GM18861 (cell line): ENCODE data around the gene FANCG.
A peak's percentile ranks its signal among the peaks of the same experiment; 100 is the strongest.

Source experiments
- ATAC-seq: cut with Tn5 transposase; IDR thresholded peaks from one replicate; pipeline ENCODE4 v1.9.1; 2021; ENCODE audit not compliant: unreplicated experiment

Gene FANCG

GRCh38 chr9:35079426-35080341 is at the start of gene FANCG:
FANCG (minus strand) TSS chr9:35079942; CDS start chr9:35079524, 418 bp downstream.
- ATAC-seq = peak; percentile 85

DNA sequence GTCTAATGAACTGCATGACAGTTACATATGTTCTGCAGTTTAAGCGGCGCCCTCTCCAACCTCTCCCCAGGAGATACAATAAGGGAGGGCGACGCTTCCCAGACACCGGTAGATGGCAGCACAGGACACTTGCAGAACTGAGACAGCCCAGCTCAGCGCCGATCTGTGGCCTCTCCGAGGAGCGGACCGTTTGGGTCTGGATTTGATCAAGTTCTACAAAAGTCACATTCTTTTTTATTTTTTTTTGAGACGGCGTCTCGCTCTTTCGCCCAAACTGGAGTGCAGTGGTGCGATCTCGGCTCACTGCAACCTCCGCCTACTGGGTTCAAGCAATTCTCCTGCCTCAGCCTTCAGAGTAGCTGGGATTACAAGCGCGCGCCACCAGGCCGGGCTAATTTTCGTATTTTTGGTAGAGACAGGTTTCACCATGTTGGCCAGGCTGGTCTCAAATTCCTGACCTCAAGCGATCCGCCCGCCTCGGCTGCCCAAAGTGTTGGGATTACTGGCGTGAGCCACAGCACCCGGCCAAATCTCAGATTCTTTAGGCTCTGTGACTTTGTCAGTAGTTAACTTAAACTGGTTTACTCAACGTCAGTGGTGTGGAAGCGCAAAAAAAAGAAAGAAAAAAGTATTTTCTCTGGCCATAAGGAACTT is 37.3 kb upstream of the FANCG start:
- peak; percentile 41 for ATAC-seq

- ATAC-seq = no peak
Measured at GRCh38 chr9:35116539-35116897, 36.8 kb upstream of the FANCG start.

DNA sequence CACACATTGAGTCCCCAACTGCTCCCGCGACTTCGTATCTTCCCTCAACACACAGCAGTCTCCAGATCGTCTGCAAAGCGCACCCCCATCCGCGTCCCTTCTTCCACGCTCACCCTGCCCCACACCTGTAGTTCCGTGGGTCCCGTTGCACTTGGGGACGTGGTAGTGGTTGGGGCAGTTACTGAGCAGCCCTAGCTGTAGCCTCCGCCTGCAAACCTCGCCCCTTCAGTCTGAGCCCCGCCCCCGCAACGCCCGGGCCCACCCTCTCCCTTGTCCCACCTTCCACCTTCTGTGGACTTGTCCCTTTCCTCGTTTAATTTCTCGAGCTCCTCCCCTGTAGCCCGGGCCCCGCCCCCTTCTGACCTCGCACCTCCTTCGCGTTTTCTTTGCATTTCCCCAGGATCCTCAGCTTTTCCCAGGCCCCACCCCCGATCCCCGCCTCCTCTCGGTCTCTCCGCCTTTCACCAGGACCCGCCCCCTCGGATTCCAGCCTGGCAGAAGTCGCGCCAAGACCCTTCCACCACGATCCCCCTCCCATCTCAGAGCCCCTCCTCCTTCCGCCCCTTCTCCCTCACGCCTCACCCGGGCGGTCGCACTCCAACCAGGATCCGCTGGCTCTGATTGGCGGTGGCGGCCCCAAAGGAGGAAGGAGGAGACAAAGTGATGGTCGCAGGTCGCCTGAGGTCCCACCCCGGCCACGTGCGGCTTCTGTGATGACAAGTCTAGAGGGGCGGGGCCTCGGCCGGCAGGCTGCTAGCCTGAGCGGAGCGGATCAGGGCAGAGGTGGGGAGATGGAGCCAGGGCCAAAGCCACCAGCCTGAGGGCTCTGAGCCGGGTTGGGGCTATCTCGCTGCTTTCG is 36.2 kb upstream of the FANCG start, which contains the start of gene ATOSB:
Gene ATOSB, minus strand, starts transcription at position 183 of the 859 bp plus-strand sequence. CDS start 7,588 bp downstream, outside the sequence.
- peak; percentile 49 for ATAC-seq

- ATAC-seq = no peak
Measured at GRCh38 chr9:35114840-35115628, 35.3 kb upstream of the FANCG start.

GRCh38 chr9:35114113-35114839 is 34.5 kb upstream of the FANCG start:
- no peak for ATAC-seq

GRCh38 chr9:35112257-35113020 is 32.7 kb upstream of the FANCG start:
- no peak for ATAC-seq

- ATAC-seq = peak; percentile 63
Measured at GRCh38 chr9:35111001-35111933, 31.5 kb upstream of the FANCG start.

GRCh38 chr9:35110327-35110761 is 30.6 kb upstream of the FANCG start:
- no peak for ATAC-seq

- no peak for ATAC-seq
Measured at GRCh38 chr9:35108946-35109575, 29.3 kb upstream of the FANCG start.

- no peak for ATAC-seq
Measured at GRCh38 chr9:35108461-35108860, 28.7 kb upstream of the FANCG start.

DNA sequence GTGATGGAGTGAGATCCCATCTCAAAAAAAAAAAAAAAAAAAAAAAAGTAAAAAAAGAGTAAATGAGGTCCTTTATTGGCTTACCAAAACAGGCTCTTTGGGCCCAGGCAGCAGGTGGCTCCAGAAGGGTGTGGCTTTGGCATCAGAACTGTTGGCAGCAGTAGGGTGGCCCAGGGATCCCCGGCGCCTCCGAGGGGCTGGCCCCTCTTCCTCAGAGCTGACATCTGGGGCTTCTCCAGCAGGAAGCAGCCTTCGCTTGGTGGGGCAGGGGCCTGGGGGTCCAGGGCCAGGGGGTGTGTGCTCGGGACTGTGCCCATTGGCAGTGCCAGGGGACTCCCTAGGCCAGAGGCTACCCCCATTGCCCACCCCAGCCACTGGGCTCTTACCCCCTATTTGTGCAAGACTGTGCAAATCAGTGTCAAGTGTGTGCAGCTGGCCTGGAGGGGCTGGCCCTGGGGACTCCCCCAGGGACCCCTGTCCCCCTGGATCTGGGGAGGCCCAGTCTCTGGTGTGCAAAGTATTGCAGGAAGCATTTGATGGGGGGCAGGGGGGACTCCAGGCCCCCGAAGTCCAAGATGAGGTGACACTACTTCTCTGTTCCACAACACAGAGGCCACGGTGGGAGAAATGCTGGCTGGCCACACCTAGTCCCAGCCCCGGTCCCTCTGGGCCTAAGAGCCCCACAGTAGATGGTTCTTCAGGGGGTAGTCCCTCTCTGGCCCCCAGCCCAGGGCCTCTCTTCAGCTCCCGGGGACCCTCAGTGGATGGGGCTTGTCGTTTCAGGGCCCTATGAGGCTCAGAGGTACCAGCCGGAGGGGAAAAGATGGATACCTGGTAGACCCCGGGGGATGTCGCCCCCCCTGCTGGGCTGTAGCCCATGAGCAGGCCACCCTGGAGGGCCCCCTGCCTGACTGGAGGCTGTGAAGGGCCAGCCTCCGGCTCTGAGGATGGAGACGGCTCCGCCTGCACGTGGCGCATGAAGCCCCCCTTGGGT is 27.9 kb upstream of the FANCG start:
- ATAC-seq = no peak

- no peak for ATAC-seq
Measured at GRCh38 chr9:35106343-35106730, 26.6 kb upstream of the FANCG start.

- ATAC-seq = no peak
Measured at GRCh38 chr9:35105571-35106342, 26.0 kb upstream of the FANCG start.

DNA sequence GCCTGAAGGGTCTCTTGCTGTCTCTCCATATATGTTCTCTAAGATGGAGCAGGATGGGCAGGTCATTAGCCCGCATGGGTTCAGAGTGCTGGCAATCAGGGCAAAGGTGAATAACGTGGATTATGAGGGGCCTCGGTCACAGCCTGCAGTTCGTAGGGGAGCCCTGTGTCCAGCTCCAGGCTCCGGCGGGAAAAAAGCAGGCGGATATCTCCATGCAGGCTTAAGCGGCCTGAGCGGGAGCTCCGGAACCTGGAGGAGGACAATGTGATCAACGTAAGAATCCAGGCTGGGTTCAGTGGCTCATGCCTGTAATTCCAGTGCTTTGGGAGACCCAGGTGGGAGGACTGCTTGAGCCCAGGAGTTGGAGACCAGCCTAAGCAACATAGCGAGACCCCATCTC is 25.4 kb upstream of the FANCG start:
- ATAC-seq = no peak
